GM12878 (cell line): Measurements from ENCODE around the gene SEC22C. TPM values are rescaled to one million over a fixed set of nuclear protein-coding genes. Genes with fewer than 3 reads are reported as not detected.
A peak's percentile ranks its signal among the peaks of the same experiment; 100 is the strongest.

Experiments
- ATAC-seq: fragments of 200-7000 bp; cut with Tn5 transposase; 3 replicates; pipeline ENCODE4 v1.9.1; 2020; ENCODE audit warnings: mild to moderate bottlenecking, moderate library complexity
- BruUV-seq: library from RNA; stranded (reverse); fragments of 400-500 nt; replicated peaks from 2 replicates; lab custom pipeline; 2021; lab: Mats Ljungman, UMichigan
- CTCF ChIA-PET: fragments of 300-600 bp; sonication (Branson Sonifier 250); formaldehyde crosslinking; extraction: SDS; loops from one replicate; lab custom pipeline; 2021; ENCODE audit warnings: inconsistent platforms; lab: Yijun Ruan, JAX
- POLR2A ChIA-PET: fragments of 350-600 bp; formaldehyde crosslinking; extraction: SDS; loops from one replicate; lab custom pipeline; 2021; ENCODE audit warnings: inconsistent platforms; lab: Charles Lee
- RAD21 ChIA-PET: fragments of 300-600 bp; sonication (Branson Sonifier 250); formaldehyde crosslinking; loops from one replicate; lab custom pipeline; 2023; ENCODE audit warnings: antibody characterized with exemption; ENCODE audit not compliant: unreplicated experiment; lab: Charles Lee
- SMC1A ChIA-PET: fragments of 300-600 bp; sonication (Branson Sonifier 250); formaldehyde crosslinking; loops from one replicate; lab custom pipeline; 2023; ENCODE audit not compliant: unreplicated experiment, uncharacterized antibody; lab: Charles Lee
- DNase-seq: peaks from one replicate; pipeline ENCODE4 v3.0.0-alpha.2; 2011; ENCODE audit warnings: low read depth, low spot score
- FAIRE-seq: peaks from 3 replicates; lab custom pipeline; 2011; peaks lifted over from hg19 to GRCh38; lab: Jason Lieb, UNC
- H2AFZ ChIP-seq: 2 replicates; pipeline ENCODE4 v1.6.0; 2011; ENCODE audit warnings: low read depth, low read length, control low read depth; ENCODE audit not compliant: control insufficient read depth
- H3K27ac ChIP-seq: 2 replicates; pipeline ENCODE4 v1.5.1; 2011; ENCODE audit warnings: control low read depth; ENCODE audit not compliant: control insufficient read depth, insufficient read depth
- H3K27me3 ChIP-seq, 2 experiments: replicated peaks in 1 of 2; 2 replicates each; pipeline versions ENCODE4 v1.6.0 to v1.6.1; 2011; ENCODE audit warnings: low read length in 1 of 2; ENCODE audit not compliant: control insufficient read depth in 2 of 2, insufficient read depth in 2 of 2
- H3K36me3 ChIP-seq, 2 experiments: 2 replicates each; pipeline ENCODE4 v1.5.1; 2011; ENCODE audit warnings: low read length in 1 of 2; ENCODE audit not compliant: control insufficient read depth in 2 of 2, insufficient read depth in 2 of 2
- H3K4me1 ChIP-seq: 2 replicates; pipeline ENCODE4 v1.6.1; 2011; ENCODE audit warnings: mild to moderate bottlenecking, low read length, moderate library complexity, mixed read lengths; ENCODE audit not compliant: control insufficient read depth, insufficient read depth
- H3K4me2 ChIP-seq: 2 replicates; pipeline ENCODE4 v1.6.0; 2011; ENCODE audit warnings: control low read depth; ENCODE audit not compliant: control insufficient read depth, insufficient read depth
- H3K4me3 ChIP-seq: fragments of 200-600 bp; sonication (generic); 2 replicates; pipeline ENCODE4 v1.5.1; 2016
- H3K79me2 ChIP-seq: 2 replicates; pipeline ENCODE4 v1.6.0; 2011; ENCODE audit warnings: low read length; ENCODE audit not compliant: control insufficient read depth, insufficient read depth
- H3K9ac ChIP-seq: 2 replicates; pipeline ENCODE4 v1.8.0; 2011; ENCODE audit warnings: low read length, control low read depth, mixed read lengths; ENCODE audit not compliant: control insufficient read depth, insufficient read depth
- H3K9me3 ChIP-seq: replicated peaks from 3 replicates; pipeline ENCODE4 v1.5.1; 2011; ENCODE audit warnings: mild to moderate bottlenecking, low read length; ENCODE audit not compliant: control insufficient read depth, insufficient read depth
- H4K20me1 ChIP-seq: 2 replicates; pipeline ENCODE4 v1.6.0; 2011; ENCODE audit not compliant: control insufficient read depth, insufficient read depth
- BRCA1 ChIP-seq: IDR thresholded peaks from 2 replicates; pipeline ENCODE4 v1.6.1; 2011; ENCODE audit warnings: low read depth, low read length, improper control_type of control experiment
- CHD2 ChIP-seq: IDR thresholded peaks from 2 replicates; pipeline ENCODE4 v1.6.1; 2011; ENCODE audit warnings: low read depth, low read length, improper control_type of control experiment, borderline replicate concordance
- GABPA ChIP-seq: IDR thresholded peaks from 2 replicates; pipeline ENCODE4 v1.6.1; 2014; ENCODE audit warnings: antibody characterized with exemption, low read depth, mild to moderate bottlenecking, inconsistent platforms
- SKIL ChIP-seq: fragments of 450-650 bp; IDR thresholded peaks from 2 replicates; pipeline ENCODE4 v1.6.1; 2017; ENCODE audit warnings: mild to moderate bottlenecking, low read depth, inconsistent platforms; ENCODE audit not compliant: poor library complexity, severe bottlenecking
- YBX1 ChIP-seq: fragments of 450-650 bp; IDR thresholded peaks from 2 replicates; pipeline ENCODE4 v1.6.1; 2016; ENCODE audit warnings: antibody characterized with exemption
- WGBS: methylation state at CpG from one replicate; pipeline ENCODE4 v1.1.6; 2016; ENCODE audit warnings: low lambda C conversion rate; ENCODE audit not compliant: insufficient replicate concordance, insufficient coverage; ENCODE audit errors: missing lambda C conversion rate; 5-methylcytosine and 5-hydroxymethylcytosine counted together
- in situ Hi-C: fragments of 300-500 bp; cut with MboI; formaldehyde crosslinking; loops from 9 replicates; pipeline ENCODE4 v1.14.3; 2018; ENCODE audit warnings: mixed read lengths
- intact Hi-C: fragments of 100-400 bp; cut with micrococcal nuclease; formaldehyde crosslinking; loops from one replicate; pipeline ENCODE4 v1.14.2; 2022; ENCODE audit not compliant: unreplicated experiment
- polyA plus RNA-seq, 11 experiments: library from polyadenylated mRNA; depleted of rRNA in 4 of 11; unstranded in 6 of 11; stranded (reverse) in 5 of 11; fragments of >200 nt; fragmentation: Nextera tagmentation in 4 of 11; fragmentation: Illumina TruSeq in 1 of 11; extraction: Ambion mirVana in 4 of 11; extraction: Trizol in 1 of 11; gene quantifications; 1 replicate in 1 of 11; 2 replicates in 10 of 11; pipeline versions ENCODE4 v1.2.1 to v1.2.3, GENCODE V29; 2011 to 2016; ENCODE audit warnings: inconsistent platforms in 2 of 11, missing spikeins in 2 of 11, low read depth in 1 of 11
- total RNA-seq, 4 experiments: library from RNA; depleted of rRNA in 3 of 4; stranded (reverse); fragments of >200 nt in 3 of 4; fragmentation: Illumina TruSeq in 1 of 4; extraction: Trizol in 1 of 4; gene quantifications; 2 replicates each; pipeline versions ENCODE4 v1.2.1 to v1.2.3, GENCODE V29; 2013 to 2021

Gene SEC22C
- total and polyA plus RNA-seq, 10 of the 15 experiments (the other 5 are each of a cell fraction or from before 2014, with no cell fraction given): 15.6 to 47.0 (median 39.1) TPM

DNA sequence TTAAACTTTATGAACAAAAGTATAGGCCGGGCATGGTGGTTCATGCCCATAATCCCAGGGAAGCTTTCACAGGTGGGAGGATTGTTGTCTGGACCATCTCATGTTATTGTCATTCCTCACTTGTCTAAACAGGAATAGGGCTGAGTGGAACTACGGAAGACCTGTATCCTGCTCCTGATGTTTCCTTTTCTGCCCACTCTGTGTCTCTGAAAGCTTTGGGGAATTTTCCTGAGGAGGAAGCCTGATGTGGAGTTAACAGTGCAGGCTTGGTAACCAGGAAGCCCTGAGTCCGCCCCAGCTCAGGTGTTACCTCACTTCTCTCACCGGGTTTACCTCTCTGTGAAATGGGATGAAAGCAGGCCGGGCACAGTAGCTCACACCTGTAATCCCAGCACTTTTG is 6.9 kb upstream of the SEC22C start:
- intact Hi-C loops: no loop called here
- Histone ChIP-seq H3K4me3 (no peak overlapping the region), H3K36me3 (peaks cover 0 to 4% of the 10 kb centered on the region in 2 experiments; a peak in 1 of 4 replicates), H3K27ac (no peak overlapping the region), H2AFZ (no peak overlapping the region), H3K79me2 (peaks cover 26% of the 10 kb centered on the region), H4K20me1 (no peaks in the 10 kb centered on the region), H3K4me1 (peaks cover 11% of the 10 kb centered on the region), H3K9me3 (no peaks in the 10 kb centered on the region), H3K27me3 (no peaks in the 10 kb centered on the region), H3K9ac (no peak overlapping the region), H3K4me2 (no peak overlapping the region)
- ATAC-seq (no peak), DNase-seq (no peak), FAIRE-seq (no peak)
- TF ChIP-seq CHD2 (no peak), YBX1 (no peak)
- in situ Hi-C loops: no loop called here
- ChIA-PET CTCF (interaction anchor here (1.0 to 1.2 kb wide), 3 partner anchors 9 to 24 kb away, joined by 3 to 6 read pairs (median 3); no protein-coding TSS in a partner anchor), SMC1A (interaction anchor here (2.8 kb wide), 1 partner anchor 13 kb away, joined by 6 read pairs; no protein-coding TSS in a partner anchor), POLR2A (interaction anchor here (1.0 to 1.1 kb wide), 2 partner anchors 15 to 27 kb away, joined by 5 read pairs; no protein-coding TSS in a partner anchor), RAD21 (no interaction called here)
- 88% methylated on average over 5 of the region's 5 CpGs for WGBS
- no TSS peak for BruUV-seq

GRCh38 chr3:42582474-42583070 is 805 bp upstream of the SEC22C start:
- Histone ChIP-seq H4K20me1 (no peaks in the 10 kb centered on the region), H3K79me2 (peaks cover 24% of the 10 kb centered on the region), H3K9ac (peak overlapping the region; percentile 97), H3K9me3 (no peaks in the 10 kb centered on the region; the same call in 1 of the 3 replicates), H3K27me3 (no peaks in the 10 kb centered on the region), H3K4me2 (peak overlapping the region; percentile 86), H3K36me3 (no peaks in the 10 kb centered on the region; a peak in 1 of 4 replicates), H2AFZ (peak overlapping the region; percentile 96), H3K27ac (peak overlapping the region; percentile 75), H3K4me3 (peak overlapping the region; percentile 94), H3K4me1 (peaks cover 7% of the 10 kb centered on the region)
- intact Hi-C loops: loop anchor here (1.0 kb wide), 1 partner anchor 8 kb away; the partner anchor contains the start of gene SS18L2
- DNase-seq (no peak), FAIRE-seq (peak; percentile 27), ATAC-seq (no peak)
- POLR2A ChIA-PET: interaction anchor here (1.1 to 3.9 kb wide), 6 partner anchors 8 to 69 kb away, joined by 3 to 33 read pairs (median 12); partner anchors contain the start of genes NKTR and SS18L2
- in situ Hi-C loops: no loop called here
- 0% methylated on average over 3 of the region's 3 CpGs for WGBS
- SMC1A ChIA-PET: interaction anchor here (0.7 to 3.4 kb wide), 16 partner anchors 9 to 299 kb away, joined by 3 to 34 read pairs (median 4); partner anchors contain the start of genes NKTR and SS18L2
- TF ChIP-seq BRCA1: 0 out of 2 replicates have a peak, but pooled peaks have one; percentile 1
- TF ChIP-seq SKIL: peak; percentile 4
- TF ChIP-seq GABPA: no peak
- CTCF ChIA-PET: interaction anchor here (0.6 to 4.2 kb wide), 20 partner anchors 8 to 221 kb away, joined by 3 to 38 read pairs (median 4); partner anchors contain the start of genes NKTR and SS18L2
- TSS peak; percentile 87 for BruUV-seq
- RAD21 ChIA-PET: interaction anchor here (0.6 to 3.1 kb wide), 11 partner anchors 7 to 387 kb away, joined by 3 to 16 read pairs (median 3); partner anchors contain the start of genes HHATL, NKTR, SS18L2 and ZBTB47
